Fibroblast of peridontal ligament (primary cell): Measurements from ENCODE around the gene ZBTB45.
A peak's percentile ranks its signal among the peaks of the same experiment; 100 is the strongest.

Experiments used
- DNase-seq: peaks from one replicate; pipeline ENCODE4 v3.0.0-alpha.2; 2010; ENCODE audit errors: extremely low read depth

The ZBTB45 gene

GRCh38 chr19:58519355-58520256 is at the start of gene ZBTB45:
TSS of gene ZBTB45 (minus strand) at chr19:58519810. CDS start at chr19:58517673, 2,137 bp downstream.
- DNase-seq, result peak; percentile 96

- no peak for DNase-seq
Measured at GRCh38 chr19:58568453-58569130, 49.0 kb upstream of the ZBTB45 start.

- DNase-seq, result no peak
Measured at GRCh38 chr19:58566989-58567388, 47.4 kb upstream of the ZBTB45 start.

- no peak for DNase-seq
Measured at GRCh38 chr19:58563823-58564222, 44.2 kb upstream of the ZBTB45 start.

GRCh38 chr19:58563034-58563573 is 43.5 kb upstream of the ZBTB45 start:
- DNase-seq, result no peak

DNA sequence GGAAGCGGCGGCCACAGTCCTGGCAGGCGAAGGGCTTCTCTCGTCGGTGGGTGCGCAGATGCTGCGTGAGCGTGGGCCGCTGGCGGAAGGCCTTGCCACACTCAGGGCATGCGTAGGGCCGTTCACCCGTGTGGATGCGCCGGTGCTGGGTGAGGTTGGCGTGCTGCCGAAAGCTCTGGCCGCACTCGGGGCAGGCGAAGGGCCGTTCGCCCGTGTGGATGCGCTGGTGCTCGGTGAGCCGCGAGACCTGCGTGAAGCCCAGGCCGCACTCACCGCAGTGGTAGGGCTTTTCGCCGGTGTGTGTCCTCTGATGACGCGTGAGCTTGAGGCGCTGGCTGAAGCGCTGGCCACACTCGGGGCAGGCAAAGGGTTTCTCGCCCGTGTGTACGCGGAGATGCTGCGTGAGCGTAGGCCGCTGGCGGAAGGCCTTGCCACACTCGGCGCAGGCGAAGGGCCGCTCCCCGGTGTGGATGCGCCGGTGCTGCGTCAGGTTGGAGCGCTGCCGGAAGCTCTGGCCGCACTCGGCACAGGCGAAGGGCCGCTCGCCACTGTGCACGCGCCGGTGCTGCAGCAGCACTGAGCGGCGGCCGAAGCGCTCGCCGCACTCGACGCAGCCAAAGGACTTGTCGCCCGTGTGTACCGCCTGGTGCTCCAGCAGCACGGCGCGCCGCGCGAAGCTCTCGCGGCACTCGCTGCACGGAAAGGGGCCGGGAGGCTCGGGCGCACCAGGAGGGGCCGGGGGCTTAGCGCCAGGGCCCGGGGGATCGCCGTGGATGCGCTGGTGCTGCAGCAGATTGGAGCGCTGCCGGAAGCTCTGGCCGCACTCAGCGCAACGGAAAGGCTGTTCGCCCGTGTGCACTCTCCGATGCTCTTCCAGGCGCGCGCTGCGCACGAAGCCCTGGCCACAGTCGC is 42.8 kb upstream of the ZBTB45 start:
- peak; percentile 33 for DNase-seq

DNA sequence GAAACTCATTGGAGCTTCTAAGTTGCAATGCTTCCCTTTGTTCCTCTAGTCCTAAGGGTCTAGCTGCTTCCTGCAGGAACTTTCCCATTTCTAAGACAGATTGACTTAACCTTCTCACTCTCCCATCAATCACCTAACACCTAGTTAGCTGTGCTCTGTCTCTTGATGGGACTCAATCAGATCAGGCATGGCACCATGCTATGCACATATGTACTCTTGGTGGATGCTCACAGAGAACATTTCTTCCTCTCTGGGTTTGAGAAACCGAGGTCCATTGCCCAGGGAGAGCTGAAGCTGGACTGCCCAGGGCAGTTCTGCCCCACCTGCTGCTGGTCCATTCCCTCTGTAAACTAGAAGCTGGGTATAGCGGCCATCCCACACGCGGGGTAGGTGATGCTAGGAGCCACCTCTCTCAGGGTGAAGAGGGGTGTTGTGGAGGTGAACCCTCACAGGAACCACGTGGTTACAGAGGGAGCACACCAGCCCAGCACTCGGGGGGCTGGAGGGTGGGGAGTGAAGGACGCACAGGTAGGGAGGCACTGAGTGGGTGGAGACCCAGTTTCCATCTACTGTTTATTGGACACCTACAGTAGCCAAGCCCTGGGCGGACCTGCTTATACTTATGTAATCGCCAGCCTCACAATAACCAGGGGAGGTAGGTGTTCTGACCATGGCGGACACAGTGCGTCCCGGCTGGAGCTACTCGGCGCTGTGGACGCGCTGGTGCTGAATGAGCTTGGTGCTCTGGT is 41.9 kb upstream of the ZBTB45 start:
- DNase-seq, result no peak

DNA sequence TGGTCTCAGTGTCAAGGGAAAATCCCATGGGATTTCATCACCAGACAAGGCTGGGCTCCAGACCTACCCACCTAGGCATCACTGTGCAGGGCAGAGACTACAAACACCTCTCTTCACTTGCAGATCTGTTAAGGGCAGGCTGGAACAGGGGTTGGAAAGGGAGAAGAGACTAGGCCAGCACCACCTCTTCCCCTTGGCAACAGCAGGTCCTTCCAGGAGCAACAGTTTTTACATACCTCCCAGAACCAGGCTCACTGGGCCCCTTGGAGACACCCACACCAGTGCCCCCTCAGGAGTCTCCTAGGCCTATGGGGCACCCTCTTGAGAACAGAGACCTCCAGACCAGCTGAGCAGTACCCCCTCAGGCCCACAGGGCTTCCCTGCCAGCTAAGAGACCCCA is 41.3 kb upstream of the ZBTB45 start:
- DNase-seq, result no peak

DNA sequence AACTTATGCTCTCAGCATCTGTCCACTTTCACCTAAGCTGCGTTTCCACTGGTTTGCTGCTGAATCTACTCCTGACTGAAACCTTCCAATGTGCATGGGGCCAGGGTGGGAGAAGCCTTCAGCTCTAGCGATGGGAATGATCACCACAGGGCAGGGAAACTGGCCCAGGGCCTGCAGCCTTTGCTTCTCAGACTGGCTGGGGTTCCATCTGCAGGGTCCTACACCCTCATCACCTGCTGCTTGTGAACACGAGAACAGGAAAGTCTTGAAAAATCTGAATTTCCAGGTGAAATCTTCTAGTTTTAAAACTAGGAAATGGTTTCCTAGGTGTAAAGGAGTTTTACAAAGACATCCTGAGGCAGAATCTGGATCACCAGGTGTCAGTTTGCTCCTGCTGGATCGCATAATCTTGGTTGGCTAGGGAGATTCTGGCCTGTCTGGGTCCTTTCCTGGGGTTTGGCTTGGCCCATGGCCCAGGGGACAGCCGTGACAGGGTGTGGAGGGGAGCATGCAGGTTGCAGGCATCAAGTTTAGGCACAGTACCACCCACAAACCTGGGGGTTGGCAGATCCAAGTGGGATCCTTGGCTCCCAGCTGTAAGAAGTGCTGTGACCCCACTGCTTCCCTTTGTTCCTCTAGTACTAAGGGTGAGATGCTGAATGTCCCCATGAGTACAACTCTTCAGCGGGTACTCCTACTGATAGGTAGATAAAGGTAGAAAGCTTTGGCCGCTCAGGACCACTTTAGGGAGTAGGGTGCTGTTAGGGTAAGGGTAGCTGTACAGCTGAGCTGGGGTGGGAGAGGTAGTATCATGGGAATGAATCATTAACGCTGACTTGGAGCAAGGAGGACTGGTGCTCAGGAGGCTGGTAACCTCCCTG is 40.6 kb upstream of the ZBTB45 start:
- DNase-seq, result no peak

- peak; percentile 87 for DNase-seq
Measured at GRCh38 chr19:58559275-58560006, 39.8 kb upstream of the ZBTB45 start.

DNA sequence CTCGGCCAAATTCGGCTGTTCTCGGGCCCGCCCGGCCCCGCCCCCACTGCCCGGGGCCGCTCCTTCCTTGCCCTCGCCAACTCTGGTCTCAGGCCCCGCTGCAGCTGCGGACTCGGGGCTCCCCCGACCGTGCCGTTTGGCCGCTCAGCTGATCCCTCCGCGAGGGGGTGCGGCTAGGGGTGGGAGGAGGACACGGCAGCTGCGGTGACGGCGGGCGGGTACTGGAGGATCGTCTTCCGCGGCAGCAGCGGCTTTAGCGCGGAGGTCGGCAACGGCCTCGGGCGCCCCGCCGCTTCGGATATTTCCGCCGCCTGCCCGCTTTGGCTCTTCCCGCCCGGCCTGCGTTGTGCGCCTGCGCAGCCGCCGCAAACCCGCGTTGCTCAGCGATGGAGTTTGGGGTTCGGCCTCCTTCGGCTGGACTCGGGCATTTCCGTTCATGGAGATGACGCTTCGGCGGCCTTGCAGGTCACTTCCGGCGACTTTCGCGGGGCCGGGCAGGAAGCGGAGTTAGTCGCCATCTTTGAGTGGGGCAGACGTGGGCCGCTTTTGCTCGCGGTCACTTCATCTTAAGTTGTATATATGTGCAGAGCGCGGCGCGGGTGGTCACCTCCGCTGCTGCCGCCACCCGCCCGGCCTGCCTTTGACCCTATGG is 39.1 kb upstream of the ZBTB45 start:
- DNase-seq, result peak; percentile 98

DNA sequence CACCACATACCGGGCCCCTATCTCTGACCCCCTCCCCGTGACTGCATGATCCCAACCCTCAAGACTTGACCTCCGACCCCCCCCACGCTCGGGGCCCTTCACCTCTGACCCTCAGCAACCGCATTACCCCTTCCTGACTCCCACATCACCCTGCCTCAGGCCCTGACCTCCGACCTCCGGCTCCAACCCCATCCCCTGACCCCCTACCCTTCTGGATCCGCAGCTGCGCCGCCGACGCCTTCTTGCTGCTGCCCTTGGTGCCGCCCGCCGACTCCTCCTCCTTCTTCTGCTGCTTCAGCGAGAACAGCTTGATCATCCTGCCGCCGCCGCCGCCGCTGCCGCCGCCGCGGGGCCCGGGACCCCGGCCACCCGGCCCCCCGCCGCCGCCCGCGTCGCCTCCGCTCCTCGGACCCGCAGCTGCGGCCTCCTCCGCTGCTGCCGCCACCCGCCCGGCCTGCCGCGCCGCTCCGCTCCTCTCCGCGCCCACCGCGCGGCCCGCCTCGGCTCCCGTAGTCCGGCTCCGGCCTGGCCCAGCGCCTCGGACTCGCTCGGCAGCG is 38.5 kb upstream of the ZBTB45 start, which contains the start of gene UBE2M:
Gene UBE2M, minus strand, starts transcription at position 546 of the 557 bp plus-strand sequence. Its CDS starts 230 bp downstream, at position 316.
- peak; percentile 23 for DNase-seq

DNA sequence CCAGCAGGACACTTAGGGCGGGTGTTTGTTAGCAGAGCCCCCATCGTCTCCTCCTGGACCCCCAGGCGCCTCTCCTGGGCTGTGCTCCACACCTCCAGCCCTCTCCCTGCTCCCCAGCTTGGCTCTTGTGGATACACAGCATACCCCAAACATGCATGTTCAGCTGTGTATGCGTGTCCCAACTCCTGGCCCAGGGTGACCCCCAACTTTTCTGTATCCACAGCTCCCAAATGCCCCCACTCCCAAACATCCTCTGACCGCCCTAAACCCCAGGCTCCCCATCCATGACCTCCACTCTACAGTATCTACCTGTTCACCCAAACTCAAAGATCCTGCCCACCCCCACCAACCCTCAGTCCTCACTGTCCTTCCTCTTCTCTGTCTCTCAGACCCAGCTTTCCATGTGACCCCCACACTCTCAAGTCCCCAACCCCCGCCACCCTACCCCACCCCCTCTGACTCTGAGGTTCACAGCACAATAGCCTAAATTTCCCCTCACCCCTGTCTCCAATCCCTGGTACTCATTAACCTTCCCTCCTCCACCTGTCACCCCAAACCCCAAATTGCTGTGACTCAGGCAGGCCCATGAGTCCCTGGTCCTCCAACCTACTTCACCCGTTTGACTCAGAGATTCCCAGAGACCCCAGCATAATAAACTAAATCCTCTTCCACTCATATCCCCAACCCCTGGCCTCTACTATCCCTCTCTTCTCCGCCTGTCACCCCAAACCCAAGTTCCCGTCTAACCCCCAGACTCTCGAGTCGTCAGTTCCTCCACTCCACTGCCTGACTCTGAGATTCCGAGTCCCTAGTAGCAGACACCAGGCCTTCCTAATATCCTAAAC is 37.8 kb upstream of the ZBTB45 start:
- DNase-seq, result no peak

GRCh38 chr19:58556622-58557220 is 37.1 kb upstream of the ZBTB45 start:
- DNase-seq, result no peak

- no peak for DNase-seq
Measured at GRCh38 chr19:58555920-58556621, 36.5 kb upstream of the ZBTB45 start.

- no peak for DNase-seq
Measured at GRCh38 chr19:58555369-58555885, 35.8 kb upstream of the ZBTB45 start.
